Pulmonary artery endothelial cell (primary cell): Measurements from ENCODE around the gene CRKL. TPM values are rescaled to one million over a fixed set of nuclear protein-coding genes. Genes with fewer than 3 reads are reported as not detected.
A peak's percentile ranks its signal among the peaks of the same experiment; 100 is the strongest.

Experiments used
- DNase-seq: peaks from one replicate; pipeline ENCODE4 v3.0.0-alpha.2; 2011; ENCODE audit warnings: low read depth, low spot score
- total RNA-seq: library from RNA; depleted of rRNA; stranded (reverse); fragments of >200 nt; gene quantifications from 2 replicates; pipeline ENCODE4 v1.2.3, GENCODE V29; 2014

CRKL gene
- total RNA-seq, 1 donor from 2014 or later: 45.7 TPM

GRCh38 chr22:20980938-20981722, 63.9 kb downstream of the CRKL start:
- DNase-seq: no peak

DNA sequence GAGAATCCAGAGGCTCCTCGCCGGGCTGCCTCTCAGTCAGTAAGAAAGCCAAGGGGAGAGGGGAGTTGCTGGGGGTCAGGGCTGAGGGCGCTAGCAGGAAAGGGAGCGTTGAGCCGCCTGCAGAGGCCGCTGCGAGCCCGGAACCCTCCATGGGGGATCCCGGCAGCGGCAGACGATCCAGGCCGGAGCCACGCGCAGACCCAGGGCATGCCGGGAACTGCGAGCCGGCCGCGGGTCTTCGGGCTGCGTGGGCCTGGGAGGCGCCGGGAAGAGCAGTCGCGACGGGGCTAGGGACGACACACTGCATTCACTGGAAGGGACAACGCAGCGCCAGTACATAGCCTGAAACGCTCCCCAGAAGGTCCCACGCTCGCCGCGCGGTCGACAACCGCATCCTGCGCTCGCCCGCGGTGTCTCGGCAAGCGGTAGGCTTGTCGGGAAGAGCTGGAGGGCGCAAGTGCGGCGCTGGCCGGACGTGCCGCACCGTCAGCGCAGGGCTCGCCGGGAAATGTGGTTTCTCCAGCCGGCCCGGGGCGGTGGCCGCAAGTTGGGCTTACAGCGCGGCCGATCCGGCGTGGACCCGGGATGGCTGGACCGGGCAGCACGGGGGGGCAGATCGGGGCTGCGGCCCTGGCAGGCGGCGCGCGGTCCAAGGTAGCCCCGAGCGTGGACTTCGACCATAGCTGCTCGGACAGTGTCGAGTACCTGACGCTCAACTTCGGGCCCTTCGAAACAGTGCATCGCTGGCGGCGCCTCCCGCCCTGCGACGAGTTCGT, 64.8 kb downstream of the CRKL start, which contains the start of gene LZTR1:
LZTR1 (plus strand) TSS at position 511 of the 776 bp plus-strand sequence; CDS start at position 586, 75 bp downstream.
- peak; percentile 49 for DNase-seq

DNA sequence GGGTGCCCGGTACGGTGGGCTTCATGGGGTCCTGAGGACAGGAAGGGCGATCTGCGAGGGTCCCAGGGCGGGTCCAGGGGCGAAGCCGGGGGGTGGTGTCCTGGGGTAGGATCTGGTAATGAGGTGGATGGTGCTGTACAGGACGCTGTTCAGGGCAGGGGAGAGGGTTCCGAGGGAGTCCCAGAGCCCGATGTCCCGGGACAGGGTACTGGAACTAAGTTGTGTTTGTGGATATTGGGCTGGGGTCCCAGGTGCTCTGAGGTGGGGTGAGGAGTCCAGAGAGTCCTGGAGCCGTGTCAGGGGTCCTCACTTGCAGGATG, 65.3 kb downstream of the CRKL start:
- DNase-seq: no peak

DNA sequence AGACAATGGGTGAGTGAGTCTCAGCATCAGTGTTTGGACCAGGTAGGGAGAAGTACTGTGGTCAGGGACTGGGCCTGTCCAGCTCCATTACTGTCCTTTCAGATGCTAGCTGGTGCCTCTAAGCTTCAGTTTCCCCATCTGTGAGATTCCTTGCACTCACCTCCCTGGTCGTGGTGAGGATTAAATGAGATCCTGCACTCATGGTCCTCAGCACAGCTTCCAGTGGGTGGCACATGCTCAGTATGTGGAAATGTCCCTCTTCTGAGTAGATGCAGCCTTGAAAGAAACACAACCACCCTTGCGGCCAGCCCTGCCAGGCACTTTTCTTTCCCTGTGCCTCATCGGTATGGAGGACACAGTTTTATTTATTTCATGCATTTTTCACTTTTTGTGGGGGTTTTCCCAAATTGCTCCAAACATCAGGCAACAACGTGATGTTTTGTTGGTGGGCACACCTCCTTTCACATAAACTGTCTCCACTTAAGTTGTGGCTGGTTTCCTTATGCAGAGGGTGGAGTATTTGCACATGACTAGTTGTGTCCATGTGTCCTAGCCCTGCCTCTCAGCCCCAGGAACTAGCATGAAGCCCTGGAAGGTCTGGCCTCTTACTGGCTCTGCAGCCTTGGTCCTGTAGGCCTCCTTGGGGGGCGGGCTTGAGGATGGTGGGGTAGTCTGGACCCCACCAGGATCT, 66.0 kb downstream of the CRKL start:
- DNase-seq: no peak

DNA sequence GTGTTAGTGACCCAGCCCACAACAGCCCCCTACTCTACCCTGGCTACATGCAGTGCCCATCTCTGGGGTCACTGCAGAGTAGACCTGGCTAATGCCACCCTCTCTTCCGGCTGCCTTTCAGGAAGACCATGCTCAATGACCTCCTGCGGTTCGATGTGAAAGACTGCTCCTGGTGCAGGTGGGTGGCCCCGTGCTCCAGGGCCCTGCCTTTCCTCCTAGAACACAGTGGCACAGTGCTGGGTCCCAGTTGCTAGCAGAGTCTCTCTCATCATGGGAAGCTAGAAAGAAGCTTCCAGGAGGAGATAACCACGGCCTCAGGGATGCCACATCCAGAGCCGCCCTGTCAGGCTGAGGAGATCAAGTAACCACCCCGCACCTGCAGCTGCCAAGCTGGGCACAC, 68.5 kb downstream of the CRKL start:
- DNase-seq: no peak

GRCh38 chr22:20986365-20986764, 69.2 kb downstream of the CRKL start:
- DNase-seq: no peak

DNA sequence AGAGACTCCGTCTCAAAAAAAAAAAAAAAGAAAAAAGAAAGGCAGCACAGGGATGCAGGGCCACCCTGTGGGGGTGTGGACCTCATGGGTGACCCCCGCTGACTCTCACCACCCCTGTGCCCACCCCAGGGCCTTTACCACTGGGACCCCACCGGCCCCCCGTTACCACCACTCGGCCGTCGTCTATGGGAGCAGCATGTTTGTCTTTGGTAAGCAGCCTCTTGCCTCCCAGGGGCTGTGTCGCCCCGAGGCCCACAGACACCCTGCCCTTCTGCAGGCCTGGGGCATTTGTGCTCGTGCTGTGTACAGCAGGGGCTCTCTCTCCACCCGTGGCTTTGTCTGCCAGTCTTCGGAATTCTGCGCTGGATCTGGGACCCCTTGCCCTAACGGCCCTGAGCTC, 70.2 kb downstream of the CRKL start:
- DNase-seq: no peak

GRCh38 chr22:20988573-20989322, 71.5 kb downstream of the CRKL start:
- DNase-seq: no peak

DNA sequence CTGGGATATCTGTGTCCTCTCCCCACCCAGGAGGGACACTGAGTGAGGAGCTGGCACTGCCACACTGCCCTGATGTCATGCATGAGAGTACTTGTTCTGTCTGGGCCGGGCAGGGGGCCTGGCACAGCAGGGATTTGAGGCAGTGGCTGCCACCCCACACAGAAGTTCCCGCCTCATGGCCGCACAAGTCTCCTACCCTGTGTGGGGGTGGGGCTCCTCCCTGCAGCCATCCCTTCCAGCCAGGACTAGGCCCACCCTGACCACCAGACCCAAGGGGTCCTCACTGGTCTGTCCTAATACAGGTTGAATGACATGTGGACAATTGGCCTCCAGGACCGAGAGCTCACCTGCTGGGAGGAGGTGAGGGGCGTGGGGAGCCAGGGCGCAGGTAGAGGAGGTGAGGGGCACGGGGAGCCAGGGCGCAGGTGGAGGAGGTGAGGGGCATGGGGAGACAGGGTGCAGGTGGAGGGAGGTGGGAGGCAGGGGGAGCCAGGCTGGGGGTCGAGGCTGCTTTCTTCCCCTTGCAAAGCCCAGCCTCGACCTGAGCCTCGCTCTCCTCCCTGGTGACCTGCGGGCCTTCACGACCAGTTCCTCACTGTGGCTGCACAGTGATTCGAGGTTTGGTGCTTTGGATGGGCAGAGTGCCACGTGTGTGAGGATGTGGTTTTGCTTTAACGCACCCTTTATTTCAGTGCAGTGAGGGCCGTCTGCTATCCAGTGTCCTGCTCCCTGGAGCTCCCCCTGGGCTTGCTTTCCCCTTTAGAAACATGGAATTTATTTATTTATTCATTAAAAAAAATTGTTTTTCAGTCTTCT, 72.3 kb downstream of the CRKL start:
- DNase-seq: no peak

- DNase-seq: no peak
These were observed 73.3 kb downstream of the CRKL start for GRCh38 chr22:20990184-20991180.

DNA sequence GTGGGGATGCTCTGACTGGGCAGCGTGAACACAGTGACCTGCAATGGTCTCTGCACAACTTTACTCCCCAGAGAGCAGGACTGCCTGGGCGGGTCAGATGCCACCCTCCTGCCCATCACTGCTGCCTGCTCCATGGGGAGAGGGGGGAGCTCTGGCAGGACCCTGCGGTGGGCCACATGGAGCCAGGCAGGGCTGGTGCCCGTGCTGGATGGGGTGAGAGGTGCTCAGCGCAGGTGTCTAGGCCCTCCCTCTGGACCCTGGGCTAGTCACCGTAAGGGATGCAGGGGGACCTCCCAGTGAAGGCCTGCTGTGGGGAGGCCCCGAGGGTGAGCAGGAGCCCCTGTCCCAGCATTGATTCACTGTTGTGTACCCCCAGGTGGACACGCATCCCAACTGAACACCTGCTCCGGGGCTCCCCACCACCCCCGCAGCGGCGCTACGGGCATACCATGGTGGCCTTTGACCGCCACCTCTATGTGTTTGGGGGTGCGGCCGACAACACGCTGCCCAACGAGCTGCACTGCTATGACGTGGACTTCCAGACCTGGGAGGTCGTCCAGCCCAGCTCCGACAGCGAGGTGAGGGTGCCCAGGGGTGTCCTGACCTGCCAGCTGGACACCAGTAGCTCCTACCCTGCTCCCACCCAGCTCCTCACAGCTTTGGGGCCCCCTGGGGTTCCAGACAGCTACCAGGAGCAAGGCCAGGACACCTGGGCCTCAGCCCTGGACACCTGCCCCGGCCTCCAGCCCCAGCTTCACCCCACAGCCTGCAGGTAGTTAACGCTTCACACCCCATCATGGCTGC, 74.2 kb downstream of the CRKL start:
- no peak for DNase-seq

DNA sequence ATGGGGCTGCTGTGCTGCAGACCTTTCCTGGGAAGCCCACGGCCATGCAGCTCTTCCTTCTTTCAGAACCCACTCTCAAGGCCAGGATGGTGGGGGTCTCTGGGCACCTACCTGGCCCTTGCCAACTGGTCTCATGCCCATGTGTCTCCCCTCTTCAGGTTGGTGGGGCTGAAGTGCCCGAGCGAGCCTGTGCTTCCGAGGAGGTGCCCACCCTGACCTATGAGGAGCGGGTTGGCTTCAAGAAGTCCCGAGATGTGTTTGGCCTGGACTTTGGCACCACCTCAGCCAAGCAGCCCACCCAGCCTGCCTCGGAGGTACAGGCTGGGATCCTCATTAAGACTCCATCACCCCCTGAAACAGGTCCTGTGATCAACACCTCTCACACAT, 74.8 kb downstream of the CRKL start:
- DNase-seq: no peak

GRCh38 chr22:20992456-20993303, 75.5 kb downstream of the CRKL start:
- DNase-seq: no peak

GRCh38 chr22:20993304-20994127, 76.3 kb downstream of the CRKL start:
- DNase-seq: no peak

- DNase-seq: no peak
These were observed 77.1 kb downstream of the CRKL start for GRCh38 chr22:20994128-20994901.

DNA sequence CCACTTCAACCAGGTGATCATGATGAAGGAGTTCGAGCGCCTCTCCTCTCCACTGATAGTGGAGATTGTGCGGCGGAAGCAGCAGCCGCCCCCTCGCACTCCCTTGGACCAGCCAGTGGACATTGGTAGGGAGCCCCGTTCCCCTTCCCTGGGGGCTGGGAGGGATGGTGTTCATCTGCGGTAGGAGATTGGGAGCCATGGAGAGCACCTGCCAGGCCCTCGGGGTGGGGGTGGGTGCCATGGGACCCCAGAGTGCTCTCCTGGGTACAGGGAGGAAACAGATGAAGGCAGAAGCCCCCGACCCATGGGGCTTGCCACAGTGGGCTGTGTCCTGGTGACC, 77.7 kb downstream of the CRKL start:
- DNase-seq: no peak
